Measurements from ENCODE around the gene SASH1.

SASH1 gene

DNA sequence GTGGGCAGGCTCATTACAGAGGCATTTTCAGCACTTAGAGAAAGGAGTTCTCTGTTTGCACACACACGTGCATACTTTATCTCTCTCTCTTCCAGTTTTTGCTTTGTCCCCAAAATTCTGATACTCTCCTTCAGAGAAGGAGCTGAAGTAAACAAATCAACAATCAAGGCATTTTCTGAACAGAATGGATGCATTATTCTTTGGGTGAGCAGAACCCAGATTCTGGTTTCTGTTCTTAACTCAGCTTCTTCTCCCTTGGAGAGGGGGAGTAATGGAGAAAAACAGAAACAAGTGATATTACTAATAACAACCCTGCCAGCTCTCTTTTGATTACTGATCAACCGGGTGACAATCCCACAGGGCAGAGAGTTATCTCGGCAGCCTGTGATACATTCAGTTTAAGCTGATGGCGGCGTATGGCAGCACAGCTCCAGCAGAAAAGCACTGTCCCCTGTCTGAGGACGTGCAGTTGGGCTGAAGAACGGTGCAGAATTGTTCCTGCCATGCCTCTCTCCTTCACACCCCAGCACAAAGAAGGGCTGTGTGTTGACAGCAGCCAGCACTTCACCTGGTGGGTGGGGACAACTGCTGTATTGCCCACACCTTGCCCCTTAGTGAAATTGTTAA, 47.3 kb upstream of the SASH1 start:
- TF ChIP-seq, protein P1, sequence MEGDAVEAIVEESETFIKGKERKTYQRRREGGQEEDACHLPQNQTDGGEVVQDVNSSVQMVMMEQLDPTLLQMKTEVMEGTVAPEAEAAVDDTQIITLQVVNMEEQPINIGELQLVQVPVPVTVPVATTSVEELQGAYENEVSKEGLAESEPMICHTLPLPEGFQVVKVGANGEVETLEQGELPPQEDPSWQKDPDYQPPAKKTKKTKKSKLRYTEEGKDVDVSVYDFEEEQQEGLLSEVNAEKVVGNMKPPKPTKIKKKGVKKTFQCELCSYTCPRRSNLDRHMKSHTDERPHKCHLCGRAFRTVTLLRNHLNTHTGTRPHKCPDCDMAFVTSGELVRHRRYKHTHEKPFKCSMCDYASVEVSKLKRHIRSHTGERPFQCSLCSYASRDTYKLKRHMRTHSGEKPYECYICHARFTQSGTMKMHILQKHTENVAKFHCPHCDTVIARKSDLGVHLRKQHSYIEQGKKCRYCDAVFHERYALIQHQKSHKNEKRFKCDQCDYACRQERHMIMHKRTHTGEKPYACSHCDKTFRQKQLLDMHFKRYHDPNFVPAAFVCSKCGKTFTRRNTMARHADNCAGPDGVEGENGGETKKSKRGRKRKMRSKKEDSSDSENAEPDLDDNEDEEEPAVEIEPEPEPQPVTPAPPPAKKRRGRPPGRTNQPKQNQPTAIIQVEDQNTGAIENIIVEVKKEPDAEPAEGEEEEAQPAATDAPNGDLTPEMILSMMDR (IDR thresholded peaks at IDR 0.05; ENCODE audit: borderline replicate concordance, extremely low read depth, low read length, poor library complexity, severe bottlenecking), result no peak
- TF ChIP-seq EZH2 (IDR thresholded peaks at IDR 0.05; ENCODE audit: borderline replicate concordance, low read depth, low read length, severe bottlenecking), result no peak
- Histone ChIP-seq H3K4me1 (ENCODE audit: insufficient read depth, low read length) (no peaks in the 10 kb centered on the region), H3K36me3 (ENCODE audit: insufficient read depth, low read length) (no peaks in the 10 kb centered on the region), H3K9ac (ENCODE audit: low read depth, low read length) (no peak overlapping the region), H3K79me2 (ENCODE audit: insufficient read depth, low read length) (no peaks in the 10 kb centered on the region), H3K4me3 (ENCODE audit: low read depth in 1 of 2, low read length in 2 of 2) (no peak overlapping the region), H2AFZ (ENCODE audit: low read depth, low read length) (no peak overlapping the region), H3K9me3 (ENCODE audit: insufficient read depth, low read length, severe bottlenecking) (no peaks in the 10 kb centered on the region), H3K4me2 (ENCODE audit: insufficient read depth, low read length) (no peak overlapping the region), H3K27ac (ENCODE audit: low read length) (no peak overlapping the region), H4K20me1 (ENCODE audit: insufficient read depth, low read length) (no peaks in the 10 kb centered on the region), H3K27me3 (ENCODE audit: insufficient read depth, low read length, poor library complexity) (peaks cover 12% of the 10 kb centered on the region)
- ATAC-seq (ENCODE audit: insufficient read depth, low read depth) (no peak), DNase-seq (no peak)

DNA sequence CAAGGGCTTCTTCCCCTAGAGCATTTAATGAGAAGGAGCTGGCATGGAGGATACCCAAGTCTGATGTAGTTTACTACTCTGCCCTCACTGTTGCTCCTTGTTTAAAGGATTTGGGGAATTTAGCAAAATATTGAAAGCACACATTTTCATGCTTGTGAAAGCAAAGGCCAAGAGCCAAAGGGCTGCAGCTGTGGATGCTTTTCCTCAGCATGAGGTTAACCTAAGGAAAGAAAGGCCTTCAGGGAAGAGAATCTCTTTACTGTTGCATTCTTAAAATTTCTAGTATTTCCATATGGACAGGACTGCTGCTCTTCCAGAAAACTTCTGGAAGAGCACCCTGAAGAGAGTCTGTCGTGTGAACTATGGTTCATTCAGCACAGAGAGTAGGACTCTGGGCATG, 45.9 kb upstream of the SASH1 start:
- TF ChIP-seq EZH2 (IDR thresholded peaks at IDR 0.05; ENCODE audit: borderline replicate concordance, low read depth, low read length, severe bottlenecking), result no peak
- TF ChIP-seq, protein P1 (IDR thresholded peaks at IDR 0.05; ENCODE audit: borderline replicate concordance, extremely low read depth, low read length, poor library complexity, severe bottlenecking), result no peak
- no peaks in the 10 kb centered on the region for H3K4me1 ChIP-seq (ENCODE audit: insufficient read depth, low read length)
- H3K27me3 ChIP-seq (ENCODE audit: insufficient read depth, low read length, poor library complexity), result peaks cover 12% of the 10 kb centered on the region
- no peak overlapping the region for H3K4me3 ChIP-seq (ENCODE audit: low read depth in 1 of 2, low read length in 2 of 2)
- no peaks in the 10 kb centered on the region for H3K36me3 ChIP-seq (ENCODE audit: insufficient read depth, low read length)
- DNase-seq (no peak), ATAC-seq (ENCODE audit: insufficient read depth, low read depth) (no peak)
- H3K27ac ChIP-seq (ENCODE audit: low read length), result no peak overlapping the region
- H3K79me2 ChIP-seq (ENCODE audit: insufficient read depth, low read length), result no peaks in the 10 kb centered on the region
- no peaks in the 10 kb centered on the region for H3K9me3 ChIP-seq (ENCODE audit: insufficient read depth, low read length, severe bottlenecking)
- H4K20me1 ChIP-seq (ENCODE audit: insufficient read depth, low read length), result no peaks in the 10 kb centered on the region
- no peak overlapping the region for H2AFZ ChIP-seq (ENCODE audit: low read depth, low read length)
- H3K9ac ChIP-seq (ENCODE audit: low read depth, low read length), result no peak overlapping the region
- H3K4me2 ChIP-seq (ENCODE audit: insufficient read depth, low read length), result no peak overlapping the region

DNA sequence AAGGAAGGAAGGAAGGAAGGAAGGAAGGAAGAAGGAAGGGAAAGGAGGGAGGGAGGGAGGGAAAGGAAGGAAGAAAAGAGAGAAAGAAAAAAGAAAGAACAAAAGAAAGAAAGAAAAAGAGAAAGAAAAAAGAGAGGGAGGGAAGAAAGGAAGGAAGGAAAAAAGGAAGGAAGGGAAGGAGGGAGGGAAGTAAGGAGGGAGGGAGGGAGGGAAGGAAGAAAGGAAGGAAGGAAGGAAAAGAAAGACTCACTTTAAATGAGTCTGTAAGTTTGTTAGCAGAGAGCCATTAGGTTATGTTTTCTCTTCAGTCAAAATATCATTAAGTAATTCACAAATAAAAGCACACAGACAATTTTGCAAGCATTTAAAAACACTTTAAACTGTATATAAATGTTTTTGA, 44.0 kb upstream of the SASH1 start:
- Histone ChIP-seq H3K79me2 (ENCODE audit: insufficient read depth, low read length) (no peaks in the 10 kb centered on the region), H3K27me3 (ENCODE audit: insufficient read depth, low read length, poor library complexity) (peaks cover 8% of the 10 kb centered on the region), H3K4me2 (ENCODE audit: insufficient read depth, low read length) (no peak overlapping the region), H3K4me3 (ENCODE audit: low read depth in 1 of 2, low read length in 2 of 2) (no peak overlapping the region), H3K36me3 (ENCODE audit: insufficient read depth, low read length) (no peaks in the 10 kb centered on the region), H2AFZ (ENCODE audit: low read depth, low read length) (no peak overlapping the region), H3K4me1 (ENCODE audit: insufficient read depth, low read length) (no peaks in the 10 kb centered on the region), H3K27ac (ENCODE audit: low read length) (no peak overlapping the region), H3K9ac (ENCODE audit: low read depth, low read length) (no peak overlapping the region), H3K9me3 (ENCODE audit: insufficient read depth, low read length, severe bottlenecking) (no peaks in the 10 kb centered on the region), H4K20me1 (ENCODE audit: insufficient read depth, low read length) (no peaks in the 10 kb centered on the region)
- TF ChIP-seq, protein P1 (IDR thresholded peaks at IDR 0.05; ENCODE audit: borderline replicate concordance, extremely low read depth, low read length, poor library complexity, severe bottlenecking), result no peak
- no peak for TF ChIP-seq EZH2 (IDR thresholded peaks at IDR 0.05; ENCODE audit: borderline replicate concordance, low read depth, low read length, severe bottlenecking)
- no peak for ATAC-seq (ENCODE audit: insufficient read depth, low read depth)
- DNase-seq, result no peak
